Spleen (tissue), 7 donors: ENCODE results near the gene SMIM5.

ENCODE experiments used
- CTCF ChIP-seq, 11 experiments: fragments of 200-600 bp in 7 of 11; fragments of 450-650 bp in 4 of 11; sonication (generic) in 4 of 11; IDR thresholded peaks in 8 of 11; conservative IDR thresholded peaks in 3 of 11; 1 replicate in 7 of 11; 2 replicates in 4 of 11; pipeline versions ENCODE4 v1.4.0 to v1.8.0; 2016 to 2021; ENCODE audit warnings: antibody characterized with exemption in 11 of 11, inconsistent platforms in 4 of 11, mild to moderate bottlenecking in 1 of 11
- POLR2A ChIP-seq, 3 donors: fragments of 450-650 bp; IDR thresholded peaks; one replicate each; pipeline ENCODE4 v1.5.1; 2017; ENCODE audit warnings: antibody characterized with exemption in 3 of 3, mild to moderate bottlenecking in 1 of 3
- donor health status: DM: no; HTN: no; CAD: no; lungs with moderate emphysema.
- donor health status: DM: no; HTN: no; CAD: no.
- donor health status: DM: no; HTN: no; CAD: no.

GRCh38 chr17:75605790-75606189 is 27.4 kb upstream of the SMIM5 start:
- TF ChIP-seq CTCF (IDR thresholded peaks at IDR 0.05 in 8 of 11, conservative IDR thresholded peaks at IDR 0.05 in 3 of 11): no peak
- no peak for TF ChIP-seq POLR2A (IDR thresholded peaks at IDR 0.05)
